Upper lobe of left lung (tissue), 6 donors: ENCODE results near the gene HOXD13. TPM values are rescaled to one million over a fixed set of nuclear protein-coding genes. Genes with fewer than 3 reads are reported as not detected.

Experiments used
- ATAC-seq, 2 donors: fragments of 200-7000 bp; cut with Tn5 transposase; one replicate each; pipeline ENCODE4 v1.9.1; 2022; ENCODE audit warnings: mild to moderate bottlenecking in 2 of 2, moderate library complexity in 2 of 2; ENCODE audit not compliant: low FRiP score in 2 of 2
- DNase-seq, 2 donors: peaks; one replicate each; pipeline ENCODE4 v3.0.0-alpha.2; 2019 to 2020
- H3K27ac ChIP-seq, 4 donors: fragments of 200-600 bp; sonication (generic); one replicate each; pipeline ENCODE4 v1.5.1; 2016 to 2019
- H3K27me3 ChIP-seq, 4 donors: fragments of 200-600 bp; sonication (generic); one replicate each; pipeline ENCODE4 v1.5.1; 2017 to 2019
- H3K36me3 ChIP-seq, 4 donors: fragments of 200-600 bp; sonication (generic); one replicate each; pipeline ENCODE4 v1.5.1; 2016 to 2019
- H3K4me1 ChIP-seq, 4 donors: fragments of 200-600 bp; sonication (generic); one replicate each; pipeline ENCODE4 v1.5.1; 2018 to 2019
- H3K4me3 ChIP-seq, 4 donors: fragments of 200-600 bp; sonication (generic); one replicate each; pipeline ENCODE4 v1.5.1; 2017 to 2019; ENCODE audit warnings: mild to moderate bottlenecking in 2 of 4, moderate library complexity in 1 of 4
- H3K9me3 ChIP-seq, 4 donors: fragments of 200-600 bp; sonication (generic); one replicate each; pipeline ENCODE4 v1.5.1; 2018 to 2019
- EP300 ChIP-seq, 4 donors: sonication (generic); formaldehyde crosslinking; IDR thresholded peaks; one replicate each; pipeline ENCODE4 v1.5.1; 2017; ENCODE audit warnings: antibody characterized with exemption in 4 of 4, control low read depth in 2 of 4
- POLR2A ChIP-seq, 4 donors: fragments of 450-650 bp; IDR thresholded peaks; one replicate each; pipeline ENCODE4 v1.5.1; 2016 to 2017; ENCODE audit warnings: antibody characterized with exemption in 4 of 4, mild to moderate bottlenecking in 2 of 4
- POLR2AphosphoS5 ChIP-seq, 2 donors: sonication (generic); formaldehyde crosslinking; IDR thresholded peaks; one replicate each; pipeline ENCODE4 v1.5.1; 2017; ENCODE audit warnings: antibody characterized with exemption in 2 of 2
- WGBS, 2 donors: methylation state at CpG; one replicate each; pipeline ENCODE4 v1.1.5; 2017 to 2018; 5-methylcytosine and 5-hydroxymethylcytosine counted together
- total RNA-seq, 6 donors: library from RNA; depleted of rRNA in 4 of 6; stranded (reverse); fragments of >200 nt in 4 of 6; gene quantifications; one replicate each; pipeline versions ENCODE4 v1.1.0 to v1.2.1, GENCODE V29; 2016 to 2021
- TF ChIP-seq, protein P1 (sequence below), 6 experiments: fragments of 450-650 bp in 4 of 6; fragments of 200-600 bp in 2 of 6; sonication (generic) in 2 of 6; IDR thresholded peaks; one replicate each; pipeline ENCODE4 v1.5.1; 2016 to 2019; ENCODE audit warnings: antibody characterized with exemption in 6 of 6
- donor health status: DM: no; HTN: no; CAD: no; lungs with moderate emphysema.
- donor health status: DM: no; HTN: yes; CAD: no; lungs with severe emphysema.

HOXD13 gene
- total RNA-seq, 6 donors from 2014 or later, result not detected

DNA sequence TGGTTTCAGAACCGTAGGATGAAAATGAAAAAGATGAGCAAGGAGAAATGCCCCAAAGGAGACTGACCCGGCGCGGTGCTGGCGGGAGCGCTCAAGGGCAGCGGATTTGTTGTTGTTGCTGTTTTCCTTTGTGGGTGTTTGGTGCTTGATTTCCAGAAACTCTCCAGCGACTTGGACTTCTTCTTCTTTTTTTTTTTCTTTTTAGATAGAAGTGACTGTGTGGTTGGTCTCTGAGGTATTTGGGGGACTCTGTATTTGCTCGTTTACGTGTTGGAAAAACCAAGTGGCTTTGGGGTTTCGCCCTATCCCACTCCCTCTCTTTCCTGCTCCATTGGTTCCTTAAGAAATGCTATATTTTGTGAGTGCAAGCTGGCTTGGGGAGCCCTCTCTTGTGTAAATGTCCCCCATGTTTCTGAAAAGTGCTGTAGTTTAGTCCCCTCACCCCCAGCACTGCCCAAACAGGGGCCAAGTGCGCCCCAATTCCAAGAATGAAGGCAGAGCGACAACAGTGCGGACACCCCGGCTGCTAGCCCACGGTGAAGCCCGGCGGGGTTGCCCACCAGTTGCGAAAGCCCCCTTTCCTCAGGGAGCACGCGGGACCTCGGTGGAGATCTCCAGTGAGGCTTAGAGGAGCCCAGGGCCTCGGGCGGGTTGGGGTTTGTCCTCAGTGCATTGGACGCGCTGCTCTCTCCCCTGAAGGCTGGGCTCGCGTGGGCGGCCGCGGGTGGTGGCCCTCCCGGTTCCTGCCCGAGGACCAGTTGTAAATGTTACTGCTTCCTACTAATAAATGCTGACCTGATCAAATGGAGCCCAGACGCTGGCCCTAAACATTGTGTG lies 31.8 kb downstream of the HOXD13 start:
- TF ChIP-seq POLR2AphosphoS5 (IDR thresholded peaks at IDR 0.05) (no peak), EP300 (IDR thresholded peaks at IDR 0.05) (no peak), POLR2A (IDR thresholded peaks at IDR 0.05) (no peak)
- TF ChIP-seq, protein P1, sequence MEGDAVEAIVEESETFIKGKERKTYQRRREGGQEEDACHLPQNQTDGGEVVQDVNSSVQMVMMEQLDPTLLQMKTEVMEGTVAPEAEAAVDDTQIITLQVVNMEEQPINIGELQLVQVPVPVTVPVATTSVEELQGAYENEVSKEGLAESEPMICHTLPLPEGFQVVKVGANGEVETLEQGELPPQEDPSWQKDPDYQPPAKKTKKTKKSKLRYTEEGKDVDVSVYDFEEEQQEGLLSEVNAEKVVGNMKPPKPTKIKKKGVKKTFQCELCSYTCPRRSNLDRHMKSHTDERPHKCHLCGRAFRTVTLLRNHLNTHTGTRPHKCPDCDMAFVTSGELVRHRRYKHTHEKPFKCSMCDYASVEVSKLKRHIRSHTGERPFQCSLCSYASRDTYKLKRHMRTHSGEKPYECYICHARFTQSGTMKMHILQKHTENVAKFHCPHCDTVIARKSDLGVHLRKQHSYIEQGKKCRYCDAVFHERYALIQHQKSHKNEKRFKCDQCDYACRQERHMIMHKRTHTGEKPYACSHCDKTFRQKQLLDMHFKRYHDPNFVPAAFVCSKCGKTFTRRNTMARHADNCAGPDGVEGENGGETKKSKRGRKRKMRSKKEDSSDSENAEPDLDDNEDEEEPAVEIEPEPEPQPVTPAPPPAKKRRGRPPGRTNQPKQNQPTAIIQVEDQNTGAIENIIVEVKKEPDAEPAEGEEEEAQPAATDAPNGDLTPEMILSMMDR (IDR thresholded peaks at IDR 0.05), result no peak
- peaks cover 1 to 84% (median 59%) of the 10 kb centered on the region in 4 donors for H3K27me3 ChIP-seq
- no peak overlapping the region for H3K4me3 ChIP-seq
- WGBS, 2 donors, result 8 to 11% methylated on average over 14 to 15 of the region's 34 CpGs
- ATAC-seq (no peak), DNase-seq (no peak)
- H3K4me1 ChIP-seq, result peaks cover 16 to 35% (median 23%) of the 10 kb centered on the region in 4 donors
- no peaks in the 10 kb centered on the region for H3K36me3 ChIP-seq
- H3K9me3 ChIP-seq, result peaks cover 0 to 5% (median 0%) of the 10 kb centered on the region in 4 donors
- no peak overlapping the region for H3K27ac ChIP-seq

DNA sequence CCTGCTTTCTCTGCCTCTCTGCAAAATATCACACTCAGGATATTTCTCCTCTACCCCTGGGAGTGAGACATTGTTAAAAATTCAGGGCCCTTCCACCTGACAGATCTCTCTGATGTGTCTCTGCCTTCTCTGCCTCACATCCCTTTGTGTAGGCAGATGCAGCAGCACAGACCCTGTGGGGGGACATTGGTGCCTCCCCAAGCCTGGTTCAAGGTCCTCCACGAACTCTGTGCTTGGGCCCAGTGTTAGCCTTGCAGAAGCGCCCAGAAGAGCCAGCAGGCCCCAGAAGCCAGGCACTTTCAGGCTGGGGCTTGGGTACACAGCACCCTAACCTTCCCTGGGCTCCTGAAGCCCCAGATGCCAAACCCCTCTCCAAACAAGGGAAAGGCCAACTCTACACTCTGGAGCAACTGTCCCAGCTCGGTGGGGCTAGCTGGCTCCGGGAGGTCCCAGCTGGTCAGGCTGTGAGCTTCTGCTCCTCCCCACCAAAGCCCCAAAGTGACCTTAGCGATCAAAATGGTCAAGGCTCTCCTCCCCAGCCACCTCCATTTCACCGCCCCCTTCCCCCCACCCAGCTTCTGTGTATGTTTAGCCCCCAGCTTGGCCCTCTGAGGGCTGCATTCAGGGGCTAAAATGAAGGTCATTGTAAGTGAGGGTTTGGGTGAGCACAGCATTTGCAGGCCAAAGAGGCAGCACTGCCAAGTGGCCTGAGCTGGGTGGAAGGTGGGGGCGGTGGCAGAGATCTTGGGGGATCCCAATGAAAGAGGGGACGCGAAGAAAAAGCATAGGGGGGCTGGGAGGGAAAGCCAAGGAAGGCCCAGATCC lies 32.6 kb downstream of the HOXD13 start:
- Histone ChIP-seq H3K4me3 (no peak overlapping the region), H3K27ac (no peak overlapping the region), H3K4me1 (peaks cover 21 to 43% (median 30%) of the 10 kb centered on the region in 4 donors), H3K27me3 (peaks cover 1 to 85% (median 63%) of the 10 kb centered on the region in 4 donors), H3K9me3 (peaks cover 0 to 5% (median 0%) of the 10 kb centered on the region in 4 donors), H3K36me3 (no peaks in the 10 kb centered on the region)
- no peak for DNase-seq
- TF ChIP-seq POLR2AphosphoS5 (IDR thresholded peaks at IDR 0.05) (no peak), EP300 (IDR thresholded peaks at IDR 0.05) (no peak), POLR2A (IDR thresholded peaks at IDR 0.05) (no peak)
- TF ChIP-seq, protein P1 (IDR thresholded peaks at IDR 0.05), result no peak
- WGBS, 2 donors, result 21 to 33% methylated on average over 7 to 9 of the region's 9 CpGs
- no peak for ATAC-seq

DNA sequence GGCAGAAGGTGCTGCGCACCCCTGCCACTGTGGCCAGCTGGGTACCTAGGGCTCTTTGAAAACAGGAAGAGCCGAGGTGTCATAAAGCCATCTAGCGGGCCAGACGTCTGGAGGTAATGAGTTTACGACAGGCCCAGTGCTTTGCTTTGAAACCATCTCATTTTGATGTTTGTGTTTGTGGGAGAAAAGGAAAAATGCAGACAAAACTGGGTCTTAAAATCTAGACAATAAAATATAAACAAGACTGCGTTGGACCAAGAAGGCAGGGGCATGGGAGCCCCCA lies 33.2 kb downstream of the HOXD13 start:
- Histone ChIP-seq H3K27ac (no peak overlapping the region), H3K4me3 (no peak overlapping the region), H3K36me3 (no peaks in the 10 kb centered on the region), H3K4me1 (peaks cover 26 to 49% (median 35%) of the 10 kb centered on the region in 4 donors), H3K9me3 (peaks cover 0 to 5% (median 0%) of the 10 kb centered on the region in 4 donors), H3K27me3 (peaks cover 0 to 86% (median 63%) of the 10 kb centered on the region in 4 donors)
- ATAC-seq (no peak), DNase-seq (no peak)
- 16 to 26% methylated on average over 6 of the region's 6 CpGs for WGBS, 2 donors
- TF ChIP-seq EP300 (IDR thresholded peaks at IDR 0.05), result no peak
- no peak for TF ChIP-seq POLR2AphosphoS5 (IDR thresholded peaks at IDR 0.05)
- TF ChIP-seq, protein P1 (IDR thresholded peaks at IDR 0.05), result no peak
- no peak for TF ChIP-seq POLR2A (IDR thresholded peaks at IDR 0.05)

DNA sequence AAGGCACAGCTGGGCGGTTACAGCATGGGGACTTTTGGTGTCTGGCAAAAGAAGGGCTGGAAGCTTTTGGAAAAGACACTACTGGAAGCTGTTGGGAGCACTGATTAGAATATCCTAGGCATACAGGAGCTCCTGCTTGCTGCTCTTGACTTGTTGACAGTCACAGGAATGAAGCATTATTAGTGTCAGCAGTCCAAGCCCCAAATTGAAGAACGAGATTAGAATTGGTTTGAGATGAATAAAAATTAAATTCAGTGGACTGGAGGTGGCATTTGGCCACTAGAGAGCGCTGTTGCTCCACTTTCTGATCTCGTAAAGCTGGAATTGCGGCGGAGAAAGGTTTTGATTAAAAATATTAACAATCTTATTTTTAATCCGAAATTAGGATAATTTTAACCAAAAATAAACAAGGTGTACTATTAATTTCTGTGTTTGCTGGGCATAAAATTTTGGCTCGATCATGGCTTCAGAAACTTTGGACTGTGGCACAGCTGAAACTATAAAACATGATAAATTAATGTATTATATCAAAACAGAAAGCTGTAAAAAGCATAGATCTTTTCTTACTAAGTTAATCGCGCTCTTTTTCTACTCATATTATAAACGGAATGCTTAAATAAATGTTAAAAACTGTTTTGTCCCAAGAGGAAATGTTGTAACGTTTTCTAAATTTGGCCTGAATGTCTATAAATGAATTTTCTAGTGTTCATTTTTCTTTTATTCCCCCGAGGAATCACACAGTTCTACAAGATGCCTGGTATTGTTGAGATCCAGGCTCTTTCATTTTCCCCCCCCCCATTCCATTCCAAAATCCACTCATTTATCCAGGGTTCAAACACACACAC lies 34.6 kb downstream of the HOXD13 start:
- peaks cover 29 to 42% (median 34%) of the 10 kb centered on the region in 4 donors for H3K4me1 ChIP-seq
- TF ChIP-seq, protein P1 (IDR thresholded peaks at IDR 0.05), result peak; percentile 57 to 86 (median 81)
- no peak for TF ChIP-seq POLR2AphosphoS5 (IDR thresholded peaks at IDR 0.05)
- TF ChIP-seq POLR2A (IDR thresholded peaks at IDR 0.05), result no peak
- no peak for TF ChIP-seq EP300 (IDR thresholded peaks at IDR 0.05)
- no peak overlapping the region for H3K27ac ChIP-seq
- H3K9me3 ChIP-seq, result no peaks in the 10 kb centered on the region
- H3K36me3 ChIP-seq, result no peaks in the 10 kb centered on the region
- ATAC-seq (no peak), DNase-seq (no peak)
- peaks cover 0 to 85% (median 58%) of the 10 kb centered on the region in 4 donors for H3K27me3 ChIP-seq
- 4 to 5% methylated on average over 13 of the region's 13 CpGs for WGBS, 2 donors
- H3K4me3 ChIP-seq, result no peak overlapping the region
